Activated naive CD8-positive, alpha-beta T cell treated with anti-CD3 and anti-CD28 coated beads, Interleukin-2, amount 50 U/mL, for 24 hours (primary cell): Measurements from ENCODE around the gene CCER1.

Experiments
- ATAC-seq: fragments of 150-1000 bp; cut with Tn5 transposase; one replicate; pipeline ENCODE4 v1.10.0; 2021
- DNase-seq: peaks from one replicate; pipeline ENCODE4 v3.0.0; 2021
- H3K27ac Mint-ChIP-seq: one replicate; pipeline ENCODE4 v1.8.0; 2021; ENCODE audit warnings: mild to moderate bottlenecking, mixed read lengths
- H3K27me3 Mint-ChIP-seq: one replicate; pipeline ENCODE4 v1.8.0; 2021; ENCODE audit warnings: mixed read lengths
- H3K36me3 Mint-ChIP-seq: one replicate; pipeline ENCODE4 v1.8.0; 2021; ENCODE audit warnings: low read depth, mixed read lengths
- H3K4me1 Mint-ChIP-seq: one replicate; pipeline ENCODE4 v1.8.0; 2021; ENCODE audit warnings: mixed read lengths
- H3K4me3 Mint-ChIP-seq: one replicate; pipeline ENCODE4 v1.8.0; 2021; ENCODE audit warnings: mild to moderate bottlenecking, moderate library complexity, mixed read lengths
- H3K9me3 Mint-ChIP-seq: one replicate; pipeline ENCODE4 v1.8.0; 2021; ENCODE audit warnings: mixed read lengths

Gene CCER1

GRCh38 chr12:90978117-90978770 lies 23.3 kb upstream of the CCER1 start:
- ATAC-seq, result no peak

GRCh38 chr12:90977224-90977623 lies 22.2 kb upstream of the CCER1 start:
- ATAC-seq, result no peak
- Mint-ChIP-seq H3K27me3 (peaks cover 2% of the 10 kb centered on the region), H3K36me3 (no peaks in the 10 kb centered on the region), H3K4me3 (no peak overlapping the region), H3K9me3 (no peaks in the 10 kb centered on the region), H3K27ac (no peak overlapping the region), H3K4me1 (no peaks in the 10 kb centered on the region)
- no peak for DNase-seq

More at GRCh38 chr12:90978117-90978770, 23.3 kb upstream of the CCER1 start:
- Mint-ChIP-seq H3K4me3 (no peak overlapping the region), H3K4me1 (no peaks in the 10 kb centered on the region), H3K9me3 (no peaks in the 10 kb centered on the region), H3K27me3 (peaks cover 2% of the 10 kb centered on the region), H3K36me3 (no peaks in the 10 kb centered on the region), H3K27ac (no peak overlapping the region)
- DNase-seq, result no peak

GRCh38 chr12:90974286-90974685 lies 19.3 kb upstream of the CCER1 start:
- H3K27me3 Mint-ChIP-seq, result peaks cover 2% of the 10 kb centered on the region
- no peaks in the 10 kb centered on the region for H3K9me3 Mint-ChIP-seq
- H3K27ac Mint-ChIP-seq, result no peak overlapping the region

GRCh38 chr12:90972226-90972625 lies 17.2 kb upstream of the CCER1 start:
- Mint-ChIP-seq H3K36me3 (no peaks in the 10 kb centered on the region), H3K27me3 (peaks cover 6% of the 10 kb centered on the region)
- no peak for ATAC-seq

More at GRCh38 chr12:90974286-90974685, 19.3 kb upstream of the CCER1 start:
- DNase-seq (no peak), ATAC-seq (no peak)
- Mint-ChIP-seq H3K36me3 (no peaks in the 10 kb centered on the region), H3K4me1 (no peaks in the 10 kb centered on the region), H3K4me3 (no peak overlapping the region)

GRCh38 chr12:90970911-90971310 lies 15.9 kb upstream of the CCER1 start:
- Mint-ChIP-seq H3K4me1 (no peaks in the 10 kb centered on the region), H3K27ac (no peak overlapping the region), H3K27me3 (peaks cover 6% of the 10 kb centered on the region), H3K4me3 (no peak overlapping the region), H3K9me3 (no peaks in the 10 kb centered on the region), H3K36me3 (no peaks in the 10 kb centered on the region)
- no peak for ATAC-seq
- DNase-seq, result no peak

More at GRCh38 chr12:90972226-90972625, 17.2 kb upstream of the CCER1 start:
- Mint-ChIP-seq H3K4me1 (no peaks in the 10 kb centered on the region), H3K27ac (no peak overlapping the region), H3K4me3 (no peak overlapping the region), H3K9me3 (no peaks in the 10 kb centered on the region)
- no peak for DNase-seq

GRCh38 chr12:90970471-90970870 lies 15.5 kb upstream of the CCER1 start:
- ATAC-seq, result no peak
- H3K27me3 Mint-ChIP-seq, result peaks cover 5% of the 10 kb centered on the region
- H3K4me1 Mint-ChIP-seq, result no peaks in the 10 kb centered on the region
- H3K36me3 Mint-ChIP-seq, result no peaks in the 10 kb centered on the region
- no peaks in the 10 kb centered on the region for H3K9me3 Mint-ChIP-seq
- no peak overlapping the region for H3K27ac Mint-ChIP-seq
- H3K4me3 Mint-ChIP-seq, result no peak overlapping the region
- DNase-seq, result no peak

GRCh38 chr12:90969851-90970250 lies 14.9 kb upstream of the CCER1 start:
- Mint-ChIP-seq H3K4me3 (no peak overlapping the region), H3K36me3 (no peaks in the 10 kb centered on the region), H3K4me1 (no peaks in the 10 kb centered on the region), H3K27me3 (peaks cover 5% of the 10 kb centered on the region), H3K9me3 (no peaks in the 10 kb centered on the region), H3K27ac (no peak overlapping the region)
- ATAC-seq, result no peak
- DNase-seq, result no peak

- Mint-ChIP-seq H3K4me1 (no peaks in the 10 kb centered on the region), H3K9me3 (no peaks in the 10 kb centered on the region), H3K36me3 (no peaks in the 10 kb centered on the region), H3K4me3 (no peak overlapping the region), H3K27ac (no peak overlapping the region), H3K27me3 (peaks cover 5% of the 10 kb centered on the region)
- DNase-seq (no peak), ATAC-seq (no peak)
Measured at GRCh38 chr12:90969346-90969745, 14.4 kb upstream of the CCER1 start.

- H3K27ac Mint-ChIP-seq, result no peak overlapping the region
- no peaks in the 10 kb centered on the region for H3K9me3 Mint-ChIP-seq
- ATAC-seq (no peak), DNase-seq (no peak)
- H3K36me3 Mint-ChIP-seq, result no peaks in the 10 kb centered on the region
- H3K4me3 Mint-ChIP-seq, result no peak overlapping the region
- H3K27me3 Mint-ChIP-seq, result peaks cover 5% of the 10 kb centered on the region
- H3K4me1 Mint-ChIP-seq, result no peaks in the 10 kb centered on the region
Measured at GRCh38 chr12:90965204-90965603, 10.2 kb upstream of the CCER1 start.

- DNase-seq (no peak), ATAC-seq (no peak)
- Mint-ChIP-seq H3K36me3 (no peaks in the 10 kb centered on the region), H3K27ac (no peak overlapping the region), H3K27me3 (peaks cover 5% of the 10 kb centered on the region), H3K4me1 (no peaks in the 10 kb centered on the region), H3K4me3 (no peak overlapping the region), H3K9me3 (no peaks in the 10 kb centered on the region)
Measured at GRCh38 chr12:90964616-90965015, 9.6 kb upstream of the CCER1 start.

- Mint-ChIP-seq H3K27me3 (peaks cover 5% of the 10 kb centered on the region), H3K27ac (no peak overlapping the region), H3K4me3 (no peak overlapping the region)
Measured at GRCh38 chr12:90963946-90964345, 9.0 kb upstream of the CCER1 start.

GRCh38 chr12:90961154-90961553 lies 6.2 kb upstream of the CCER1 start:
- Mint-ChIP-seq H3K36me3 (no peaks in the 10 kb centered on the region), H3K4me3 (no peak overlapping the region), H3K4me1 (no peaks in the 10 kb centered on the region), H3K9me3 (no peaks in the 10 kb centered on the region), H3K27ac (no peak overlapping the region), H3K27me3 (no peaks in the 10 kb centered on the region)
- ATAC-seq (no peak), DNase-seq (no peak)

More at GRCh38 chr12:90963946-90964345, 9.0 kb upstream of the CCER1 start:
- no peaks in the 10 kb centered on the region for H3K36me3 Mint-ChIP-seq
- ATAC-seq, result no peak
- H3K9me3 Mint-ChIP-seq, result no peaks in the 10 kb centered on the region
- H3K4me1 Mint-ChIP-seq, result no peaks in the 10 kb centered on the region
- DNase-seq, result no peak

- DNase-seq, result no peak
- Mint-ChIP-seq H3K36me3 (no peaks in the 10 kb centered on the region), H3K27me3 (no peaks in the 10 kb centered on the region), H3K4me1 (no peaks in the 10 kb centered on the region), H3K27ac (no peak overlapping the region), H3K9me3 (no peaks in the 10 kb centered on the region), H3K4me3 (no peak overlapping the region)
- no peak for ATAC-seq
Measured at GRCh38 chr12:90959538-90960139, 4.7 kb upstream of the CCER1 start.

GRCh38 chr12:90959032-90959431 lies 4.1 kb upstream of the CCER1 start:
- no peak overlapping the region for H3K4me3 Mint-ChIP-seq
- DNase-seq, result no peak
- no peaks in the 10 kb centered on the region for H3K9me3 Mint-ChIP-seq
- no peak for ATAC-seq
- H3K27ac Mint-ChIP-seq, result no peak overlapping the region
- H3K36me3 Mint-ChIP-seq, result no peaks in the 10 kb centered on the region
- no peaks in the 10 kb centered on the region for H3K27me3 Mint-ChIP-seq
- H3K4me1 Mint-ChIP-seq, result no peaks in the 10 kb centered on the region

- peaks cover 3% of the 10 kb centered on the region for H3K27me3 Mint-ChIP-seq
- H3K4me1 Mint-ChIP-seq, result no peaks in the 10 kb centered on the region
- no peaks in the 10 kb centered on the region for H3K36me3 Mint-ChIP-seq
- no peak overlapping the region for H3K4me3 Mint-ChIP-seq
- no peak overlapping the region for H3K27ac Mint-ChIP-seq
- H3K9me3 Mint-ChIP-seq, result no peaks in the 10 kb centered on the region
- DNase-seq, result no peak
- ATAC-seq, result no peak
Measured at GRCh38 chr12:90958347-90958746, 3.4 kb upstream of the CCER1 start.
